SK-N-SH (cell line): ENCODE measurements around the gene NT5C.

Experiments
- EZH2phosphoT487 ChIP-seq: fragments of 200-600 bp; sonication (generic); IDR thresholded peaks from 2 replicates; pipeline ENCODE4 v1.6.1; 2017; ENCODE audit warnings: low read depth, mixed run types, mild to moderate bottlenecking, antibody characterized with exemption, moderate library complexity, borderline replicate concordance
- POLR2AphosphoS5 ChIP-seq: IDR thresholded peaks from 2 replicates; pipeline ENCODE4 v1.6.1; 2012; ENCODE audit warnings: low read depth, low read length
- RFX5 ChIP-seq: IDR thresholded peaks from 2 replicates; pipeline ENCODE4 v1.6.1; 2012; ENCODE audit warnings: mild to moderate bottlenecking, improper control_type of control experiment, low read length
- TAF1 ChIP-seq: IDR thresholded peaks from 2 replicates; pipeline ENCODE4 v1.6.1; 2012; ENCODE audit warnings: low read depth, mild to moderate bottlenecking, low read length, moderate library complexity, borderline replicate concordance
- TF ChIP-seq, protein P1 (sequence below): fragments of 200-600 bp; sonication (generic); IDR thresholded peaks from 2 replicates; pipeline ENCODE4 v1.6.1; 2017; ENCODE audit warnings: antibody characterized with exemption, mild to moderate bottlenecking, moderate library complexity
- TF ChIP-seq, protein P2 (sequence below): IDR thresholded peaks from 2 replicates; pipeline ENCODE4 v1.4.0; 2012; ENCODE audit warnings: low read depth, borderline replicate concordance
- TF ChIP-seq, protein P3 (sequence below): IDR thresholded peaks from 2 replicates; pipeline ENCODE4 v1.6.1; 2012; ENCODE audit warnings: mild to moderate bottlenecking, low read depth, low read length, moderate library complexity

DNA sequence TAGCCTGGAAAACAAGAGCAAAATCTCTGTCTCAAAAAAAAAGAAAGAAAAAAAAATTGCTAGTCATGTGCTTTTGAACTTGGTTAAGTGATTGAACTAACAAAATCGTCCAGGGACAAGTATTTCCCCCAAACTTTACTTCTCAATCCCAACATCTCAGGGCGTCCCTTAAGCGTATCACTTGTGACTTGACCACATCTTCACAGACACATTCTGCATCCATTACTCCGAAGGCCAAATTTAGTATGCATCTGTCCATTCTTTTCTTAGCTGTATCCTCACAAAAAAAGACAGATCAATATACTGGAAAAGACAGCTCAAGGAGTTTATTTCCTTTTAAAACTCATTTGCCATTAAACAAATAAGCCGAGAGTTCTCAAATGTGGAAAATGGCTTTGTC is 28.7 kb upstream of the NT5C start:
- TF ChIP-seq, protein P1, sequence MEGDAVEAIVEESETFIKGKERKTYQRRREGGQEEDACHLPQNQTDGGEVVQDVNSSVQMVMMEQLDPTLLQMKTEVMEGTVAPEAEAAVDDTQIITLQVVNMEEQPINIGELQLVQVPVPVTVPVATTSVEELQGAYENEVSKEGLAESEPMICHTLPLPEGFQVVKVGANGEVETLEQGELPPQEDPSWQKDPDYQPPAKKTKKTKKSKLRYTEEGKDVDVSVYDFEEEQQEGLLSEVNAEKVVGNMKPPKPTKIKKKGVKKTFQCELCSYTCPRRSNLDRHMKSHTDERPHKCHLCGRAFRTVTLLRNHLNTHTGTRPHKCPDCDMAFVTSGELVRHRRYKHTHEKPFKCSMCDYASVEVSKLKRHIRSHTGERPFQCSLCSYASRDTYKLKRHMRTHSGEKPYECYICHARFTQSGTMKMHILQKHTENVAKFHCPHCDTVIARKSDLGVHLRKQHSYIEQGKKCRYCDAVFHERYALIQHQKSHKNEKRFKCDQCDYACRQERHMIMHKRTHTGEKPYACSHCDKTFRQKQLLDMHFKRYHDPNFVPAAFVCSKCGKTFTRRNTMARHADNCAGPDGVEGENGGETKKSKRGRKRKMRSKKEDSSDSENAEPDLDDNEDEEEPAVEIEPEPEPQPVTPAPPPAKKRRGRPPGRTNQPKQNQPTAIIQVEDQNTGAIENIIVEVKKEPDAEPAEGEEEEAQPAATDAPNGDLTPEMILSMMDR = no peak
- TF ChIP-seq POLR2AphosphoS5 (no peak), TAF1 (no peak), EZH2phosphoT487 (no peak), RFX5 (no peak)
- TF ChIP-seq, protein P2, sequence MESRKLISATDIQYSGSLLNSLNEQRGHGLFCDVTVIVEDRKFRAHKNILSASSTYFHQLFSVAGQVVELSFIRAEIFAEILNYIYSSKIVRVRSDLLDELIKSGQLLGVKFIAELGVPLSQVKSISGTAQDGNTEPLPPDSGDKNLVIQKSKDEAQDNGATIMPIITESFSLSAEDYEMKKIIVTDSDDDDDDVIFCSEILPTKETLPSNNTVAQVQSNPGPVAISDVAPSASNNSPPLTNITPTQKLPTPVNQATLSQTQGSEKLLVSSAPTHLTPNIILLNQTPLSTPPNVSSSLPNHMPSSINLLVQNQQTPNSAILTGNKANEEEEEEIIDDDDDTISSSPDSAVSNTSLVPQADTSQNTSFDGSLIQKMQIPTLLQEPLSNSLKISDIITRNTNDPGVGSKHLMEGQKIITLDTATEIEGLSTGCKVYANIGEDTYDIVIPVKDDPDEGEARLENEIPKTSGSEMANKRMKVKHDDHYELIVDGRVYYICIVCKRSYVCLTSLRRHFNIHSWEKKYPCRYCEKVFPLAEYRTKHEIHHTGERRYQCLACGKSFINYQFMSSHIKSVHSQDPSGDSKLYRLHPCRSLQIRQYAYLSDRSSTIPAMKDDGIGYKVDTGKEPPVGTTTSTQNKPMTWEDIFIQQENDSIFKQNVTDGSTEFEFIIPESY = no peak
- TF ChIP-seq, protein P3, sequence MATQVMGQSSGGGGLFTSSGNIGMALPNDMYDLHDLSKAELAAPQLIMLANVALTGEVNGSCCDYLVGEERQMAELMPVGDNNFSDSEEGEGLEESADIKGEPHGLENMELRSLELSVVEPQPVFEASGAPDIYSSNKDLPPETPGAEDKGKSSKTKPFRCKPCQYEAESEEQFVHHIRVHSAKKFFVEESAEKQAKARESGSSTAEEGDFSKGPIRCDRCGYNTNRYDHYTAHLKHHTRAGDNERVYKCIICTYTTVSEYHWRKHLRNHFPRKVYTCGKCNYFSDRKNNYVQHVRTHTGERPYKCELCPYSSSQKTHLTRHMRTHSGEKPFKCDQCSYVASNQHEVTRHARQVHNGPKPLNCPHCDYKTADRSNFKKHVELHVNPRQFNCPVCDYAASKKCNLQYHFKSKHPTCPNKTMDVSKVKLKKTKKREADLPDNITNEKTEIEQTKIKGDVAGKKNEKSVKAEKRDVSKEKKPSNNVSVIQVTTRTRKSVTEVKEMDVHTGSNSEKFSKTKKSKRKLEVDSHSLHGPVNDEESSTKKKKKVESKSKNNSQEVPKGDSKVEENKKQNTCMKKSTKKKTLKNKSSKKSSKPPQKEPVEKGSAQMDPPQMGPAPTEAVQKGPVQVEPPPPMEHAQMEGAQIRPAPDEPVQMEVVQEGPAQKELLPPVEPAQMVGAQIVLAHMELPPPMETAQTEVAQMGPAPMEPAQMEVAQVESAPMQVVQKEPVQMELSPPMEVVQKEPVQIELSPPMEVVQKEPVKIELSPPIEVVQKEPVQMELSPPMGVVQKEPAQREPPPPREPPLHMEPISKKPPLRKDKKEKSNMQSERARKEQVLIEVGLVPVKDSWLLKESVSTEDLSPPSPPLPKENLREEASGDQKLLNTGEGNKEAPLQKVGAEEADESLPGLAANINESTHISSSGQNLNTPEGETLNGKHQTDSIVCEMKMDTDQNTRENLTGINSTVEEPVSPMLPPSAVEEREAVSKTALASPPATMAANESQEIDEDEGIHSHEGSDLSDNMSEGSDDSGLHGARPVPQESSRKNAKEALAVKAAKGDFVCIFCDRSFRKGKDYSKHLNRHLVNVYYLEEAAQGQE = no peak
